Skin of body (tissue), 2 donors: ENCODE results near the gene AKR1A1. TPM values are rescaled to one million over a fixed set of nuclear protein-coding genes. Genes with fewer than 3 reads are reported as not detected.
A peak's percentile ranks its signal among the peaks of the same experiment; 100 is the strongest.
"Not testable (repeated sequence)": the region's sequence is repeated elsewhere in the genome, so short reads cannot be mapped to it uniquely, and the experiment has no call there.

Experiments
- DNase-seq: peaks from one replicate; lab custom pipeline; 2025; lab: John Stamatoyannopoulos, UW
- total RNA-seq: library from RNA; depleted of rRNA; stranded (reverse); fragments of >200 nt; gene quantifications from one replicate; pipeline ENCODE4 v1.2.3, GENCODE V29; 2014

The AKR1A1 gene
- total RNA-seq, 1 donor from 2014 or later: 81.1 TPM

- not testable (repeated sequence) for DNase-seq
These were observed 27.1 kb upstream of the AKR1A1 start for GRCh38 chr1:45523516-45523915.

- not testable (repeated sequence) for DNase-seq
These were observed 26.7 kb upstream of the AKR1A1 start for GRCh38 chr1:45523975-45524374.

GRCh38 chr1:45526135-45526644 is 24.4 kb upstream of the AKR1A1 start:
- DNase-seq: no peak

- DNase-seq: no peak
These were observed 19.9 kb upstream of the AKR1A1 start for GRCh38 chr1:45530632-45531135.

- DNase-seq: no peak
These were observed 18.8 kb upstream of the AKR1A1 start for GRCh38 chr1:45531873-45532272.

- no peak for DNase-seq
These were observed 14.4 kb upstream of the AKR1A1 start for GRCh38 chr1:45535988-45536766.

- no peak for DNase-seq
These were observed 13.7 kb upstream of the AKR1A1 start for GRCh38 chr1:45536886-45537285.

- DNase-seq: no peak
These were observed 9.4 kb upstream of the AKR1A1 start for GRCh38 chr1:45541193-45541592.

GRCh38 chr1:45542591-45542990 is 8.0 kb upstream of the AKR1A1 start:
- no peak for DNase-seq

GRCh38 chr1:45543581-45544417 is 6.8 kb upstream of the AKR1A1 start:
- DNase-seq: peak; percentile 30

GRCh38 chr1:45544530-45544929 is 6.1 kb upstream of the AKR1A1 start:
- DNase-seq: no peak

- DNase-seq: no peak
These were observed 5.6 kb upstream of the AKR1A1 start for GRCh38 chr1:45545019-45545493.

- DNase-seq: no peak
These were observed 4.9 kb upstream of the AKR1A1 start for GRCh38 chr1:45545553-45546310.

GRCh38 chr1:45551684-45552083 is 1.1 kb downstream of the AKR1A1 start:
- DNase-seq: no peak

GRCh38 chr1:45552331-45552730 is 1.7 kb downstream of the AKR1A1 start:
- no peak for DNase-seq

GRCh38 chr1:45554198-45554597 is 3.6 kb downstream of the AKR1A1 start:
- no peak for DNase-seq

- DNase-seq: no peak
These were observed 6.9 kb downstream of the AKR1A1 start for GRCh38 chr1:45557422-45557944.

GRCh38 chr1:45563843-45564242 is 13.2 kb downstream of the AKR1A1 start:
- no peak for DNase-seq

GRCh38 chr1:45566722-45567121 is 16.1 kb downstream of the AKR1A1 start:
- no peak for DNase-seq

- no peak for DNase-seq
These were observed 17.3 kb downstream of the AKR1A1 start for GRCh38 chr1:45567911-45568310.

- DNase-seq: no peak
These were observed 17.8 kb downstream of the AKR1A1 start for GRCh38 chr1:45568421-45568820.
